GM21526 (cell line): Measurements from ENCODE around the gene LRRC49.

Source experiments
- ATAC-seq: cut with Tn5 transposase; IDR thresholded peaks from one replicate; pipeline ENCODE4 v1.9.1; 2021; ENCODE audit warnings: moderate library complexity; ENCODE audit not compliant: unreplicated experiment, low FRiP score

Gene LRRC49

GRCh38 chr15:71048913-71049675 is 156.5 kb downstream of the LRRC49 start:
- no peak for ATAC-seq

GRCh38 chr15:71049706-71050422 is 157.2 kb downstream of the LRRC49 start:
- ATAC-seq = no peak

DNA sequence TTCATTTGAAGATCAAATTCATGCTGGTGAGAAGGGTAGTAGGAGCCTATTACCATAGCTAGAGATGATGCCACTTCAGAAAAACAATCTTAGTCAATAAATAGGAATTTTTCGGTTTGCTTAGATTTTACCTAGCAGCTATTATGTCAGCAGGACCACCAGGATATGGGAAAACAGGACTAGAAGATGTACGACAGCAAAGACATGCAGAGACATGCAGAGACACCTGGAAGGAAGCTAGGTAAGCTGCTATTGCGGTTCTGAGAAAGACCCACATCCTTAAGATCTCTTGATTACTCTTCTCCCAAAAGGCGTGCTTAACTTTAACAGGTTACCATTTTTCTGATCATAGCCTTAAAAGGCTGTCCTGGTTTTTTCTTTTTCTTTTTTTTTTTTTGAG is 157.8 kb downstream of the LRRC49 start:
- no peak for ATAC-seq

- ATAC-seq = no peak
Observed at GRCh38 chr15:71051539-71051938, 158.9 kb downstream of the LRRC49 start.

- ATAC-seq = no peak
Observed at GRCh38 chr15:71052356-71052755, 159.7 kb downstream of the LRRC49 start.

DNA sequence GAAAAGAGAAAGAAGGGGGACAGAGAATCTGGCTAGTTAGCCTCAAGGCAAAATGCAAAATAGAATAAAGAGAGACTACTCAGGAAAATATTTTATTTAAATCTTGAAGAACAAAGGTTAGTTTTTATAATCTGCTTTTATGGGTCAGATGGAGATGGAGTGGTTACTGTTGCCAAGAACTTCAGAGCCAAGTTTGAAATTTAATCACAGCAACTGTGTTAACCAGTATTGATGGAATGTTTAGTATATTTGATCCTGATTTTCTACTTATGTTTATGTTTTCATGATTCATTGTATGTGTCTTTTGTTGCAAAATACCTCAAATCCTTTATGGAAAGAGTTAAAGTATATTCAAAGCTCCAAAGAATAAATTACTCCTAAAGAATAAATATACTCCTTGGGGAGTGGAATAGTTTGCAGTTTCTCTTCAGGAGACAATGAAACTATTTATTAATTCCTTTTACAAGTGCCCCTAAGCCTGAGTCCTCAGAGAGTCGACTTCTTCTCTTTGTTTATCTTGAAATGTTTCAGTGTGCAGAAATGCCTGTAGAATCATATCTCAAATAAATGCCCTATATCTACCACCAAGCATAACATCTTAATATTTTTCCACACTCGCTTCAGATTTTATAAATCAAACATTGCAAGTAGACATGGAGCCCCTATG is 161.8 kb downstream of the LRRC49 start:
- no peak for ATAC-seq

DNA sequence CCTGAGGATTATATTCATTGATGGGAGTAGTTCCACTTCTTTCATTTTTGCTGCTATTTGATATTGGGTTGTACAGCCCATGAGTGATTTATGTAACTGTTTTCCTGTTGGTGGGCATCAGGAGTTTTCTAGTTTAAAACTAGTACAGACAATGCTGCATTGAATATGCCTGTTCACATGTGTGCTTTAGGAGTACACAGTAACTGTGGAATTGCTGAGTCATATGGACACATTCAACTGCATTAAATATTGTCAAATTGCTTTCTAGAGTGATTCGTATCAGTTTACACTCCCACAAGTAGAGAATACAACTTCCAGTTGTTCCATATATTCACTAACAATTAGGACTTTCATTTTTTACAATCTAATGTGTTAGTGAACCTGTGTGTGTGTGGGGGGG is 162.8 kb downstream of the LRRC49 start:
- no peak for ATAC-seq

DNA sequence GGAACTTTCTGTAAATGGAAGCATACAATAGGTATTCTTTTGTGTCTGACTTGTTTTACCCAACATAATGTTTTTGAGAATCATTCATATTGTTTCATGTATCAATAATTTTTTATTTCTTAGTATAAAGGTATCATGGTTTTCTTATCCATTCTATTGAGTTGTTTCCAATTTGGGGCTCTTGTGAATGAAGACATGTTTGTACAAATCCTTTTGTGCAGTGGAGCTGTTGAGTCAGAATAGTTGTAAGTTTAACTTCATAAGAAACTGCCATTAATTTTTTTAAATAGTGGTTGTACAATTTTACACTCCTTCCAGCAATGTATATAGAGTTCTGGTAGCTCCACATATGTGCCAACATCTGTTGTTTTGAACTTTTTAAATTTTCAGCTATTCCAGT is 163.5 kb downstream of the LRRC49 start:
- ATAC-seq = no peak

- ATAC-seq = no peak
Observed at GRCh38 chr15:71057143-71057542, 164.5 kb downstream of the LRRC49 start.

- ATAC-seq = no peak
Observed at GRCh38 chr15:71057581-71057980, 165.0 kb downstream of the LRRC49 start.

GRCh38 chr15:71060983-71061382 is 168.4 kb downstream of the LRRC49 start:
- no peak for ATAC-seq

DNA sequence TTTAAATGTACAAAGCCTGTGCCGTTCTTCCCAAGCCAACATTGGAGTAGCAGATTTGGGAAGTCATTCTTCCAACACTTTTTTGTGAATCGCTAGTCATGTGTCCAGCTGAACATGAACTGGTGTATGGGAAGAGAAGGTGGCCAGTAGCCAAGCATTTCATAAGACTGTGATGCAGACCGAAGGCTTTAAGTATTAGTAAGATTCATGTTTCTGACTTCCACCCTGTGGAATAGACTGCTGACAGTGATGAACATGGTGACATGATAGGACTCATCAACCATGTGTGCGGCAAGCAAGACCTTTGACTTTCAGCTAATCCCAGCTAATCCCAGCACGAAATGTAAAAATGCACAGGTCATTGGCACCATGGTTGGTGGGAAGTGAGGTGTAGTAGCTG is 174.4 kb downstream of the LRRC49 start:
- ATAC-seq = no peak

DNA sequence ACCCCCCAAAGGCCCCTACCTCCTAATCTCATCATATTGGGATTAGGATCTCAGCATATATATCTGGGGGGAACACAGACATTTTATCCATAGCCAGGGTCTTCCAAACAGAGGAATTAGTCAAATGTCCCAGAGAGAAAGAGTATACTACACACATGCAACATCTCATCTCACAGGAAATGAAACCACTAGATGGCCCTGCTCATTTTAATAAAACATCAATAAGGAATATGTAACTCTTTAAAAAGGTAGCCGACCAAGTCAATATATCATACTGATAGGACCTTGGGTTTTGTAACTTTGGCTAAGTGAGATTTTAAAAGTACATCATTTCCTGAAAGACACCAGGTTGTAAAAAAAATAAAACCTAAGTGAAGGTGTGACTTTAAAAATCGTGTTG is 177.1 kb downstream of the LRRC49 start:
- ATAC-seq = no peak

- no peak for ATAC-seq
Observed at GRCh38 chr15:71071529-71071928, 178.9 kb downstream of the LRRC49 start.

- no peak for ATAC-seq
Observed at GRCh38 chr15:71072423-71072822, 179.8 kb downstream of the LRRC49 start.

DNA sequence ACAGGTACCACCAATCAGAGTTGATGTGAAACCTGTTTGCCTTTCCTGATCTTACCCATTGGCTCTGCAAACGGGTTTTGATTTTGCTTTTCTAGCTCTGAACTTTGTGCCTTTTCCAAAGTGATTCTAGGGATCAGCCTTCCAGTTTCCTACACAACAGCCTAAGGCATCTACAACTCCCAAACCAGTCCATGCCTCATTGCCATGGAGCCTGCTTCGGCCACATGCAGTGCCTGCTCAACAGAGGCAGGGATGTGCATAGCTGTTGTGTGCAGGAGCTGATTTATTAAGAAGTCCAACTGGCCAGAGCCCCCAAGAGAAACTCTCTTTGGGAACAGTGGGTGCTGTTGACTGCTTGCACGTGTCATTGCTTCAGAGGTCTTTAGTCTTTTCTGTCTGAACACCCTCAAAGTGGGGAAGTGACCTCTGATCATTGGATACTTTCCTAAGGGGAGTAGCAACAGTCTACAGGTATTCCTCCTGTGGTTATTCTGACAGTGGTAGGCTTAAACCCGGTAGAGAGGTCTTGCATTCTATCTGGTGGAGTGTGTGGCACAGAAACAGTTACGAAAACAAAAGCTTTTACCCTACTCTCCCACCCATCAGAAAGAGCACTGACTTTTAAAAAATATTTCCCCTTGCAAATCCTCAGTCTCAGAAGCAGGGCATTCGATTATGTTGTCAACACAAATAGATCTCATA is 186.0 kb downstream of the LRRC49 start:
- no peak for ATAC-seq

- ATAC-seq = no peak
Observed at GRCh38 chr15:71079208-71080044, 186.8 kb downstream of the LRRC49 start.

- no peak for ATAC-seq
Observed at GRCh38 chr15:71080166-71080565, 187.5 kb downstream of the LRRC49 start.

DNA sequence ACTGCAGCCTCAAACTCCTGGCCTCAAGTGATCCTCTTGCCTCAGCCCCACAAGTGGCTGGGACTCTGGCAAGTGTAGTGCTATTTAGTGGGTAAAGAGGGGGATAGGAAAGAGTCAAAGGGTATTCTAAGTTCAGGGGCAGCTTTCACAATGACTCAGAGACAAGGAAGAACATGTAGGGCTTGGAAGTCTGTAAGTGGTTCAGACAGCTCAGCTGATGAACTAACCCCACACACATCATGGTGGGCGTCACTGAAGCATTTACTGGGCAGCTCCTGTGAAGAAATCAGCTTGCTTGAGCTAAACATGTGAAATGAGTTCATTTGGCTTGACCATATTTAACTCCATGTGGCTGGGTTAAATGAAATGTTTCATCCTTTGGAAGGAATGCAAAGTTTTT is 188.1 kb downstream of the LRRC49 start:
- no peak for ATAC-seq

- no peak for ATAC-seq
Observed at GRCh38 chr15:71082803-71083202, 190.2 kb downstream of the LRRC49 start.
